Activated T-cell treated with anti-CD3 and anti-CD28 coated beads, Interleukin-2, amount 50 U/mL, for 72 hours (primary cell): ENCODE results near the gene SOS1. TPM values are rescaled to one million over a fixed set of nuclear protein-coding genes. Genes with fewer than 3 reads are reported as not detected.

Source experiments
- ATAC-seq, 2 donors: fragments of 150-1000 bp; cut with Tn5 transposase; replicated peaks in 1 of 2; 2 replicates each; pipeline ENCODE4 v1.10.0; 2021; ENCODE audit warnings: moderate library complexity in 2 of 2, mild to moderate bottlenecking in 1 of 2
- DNase-seq, 2 donors: peaks; one replicate each; pipeline ENCODE4 v3.0.0; 2021 to 2022; ENCODE audit warnings: mixed read lengths in 1 of 2
- H3K27ac Mint-ChIP-seq: one replicate; pipeline ENCODE4 v1.8.0; 2022; ENCODE audit warnings: mild to moderate bottlenecking, moderate library complexity, mixed read lengths
- H3K27me3 Mint-ChIP-seq: one replicate; pipeline ENCODE4 v1.8.0; 2022; ENCODE audit warnings: low read depth, mixed read lengths
- H3K36me3 Mint-ChIP-seq, 2 donors: one replicate each; pipeline ENCODE4 v1.8.0; 2022; ENCODE audit warnings: mixed read lengths in 2 of 2, mild to moderate bottlenecking in 1 of 2; ENCODE audit not compliant: insufficient read depth in 2 of 2
- H3K4me1 Mint-ChIP-seq: one replicate; pipeline ENCODE4 v1.8.0; 2022; ENCODE audit warnings: low read depth, mixed read lengths
- H3K4me3 Mint-ChIP-seq, 2 donors: one replicate each; pipeline ENCODE4 v1.8.0; 2022; ENCODE audit warnings: mild to moderate bottlenecking in 2 of 2, mixed read lengths in 2 of 2, moderate library complexity in 2 of 2
- H3K9me3 Mint-ChIP-seq, 2 donors: one replicate each; pipeline ENCODE4 v1.8.0; 2022; ENCODE audit warnings: mixed read lengths in 2 of 2
- total RNA-seq, 2 donors: library from RNA; stranded (reverse); gene quantifications; one replicate each; pipeline ENCODE4 v1.2.3, GENCODE V29; 2022

Gene SOS1
- total RNA-seq, 2 donors from 2014 or later = 94.6 to 110 TPM

- H3K4me3 Mint-ChIP-seq = no peak overlapping the region
Measured at GRCh38 chr2:38935568-38936172, 185.2 kb downstream of the SOS1 start.

GRCh38 chr2:38934742-38935141 lies 186.1 kb downstream of the SOS1 start:
- Mint-ChIP-seq H3K27me3 (no peaks in the 10 kb centered on the region), H3K4me3 (no peak overlapping the region), H3K36me3 (no peaks in the 10 kb centered on the region), H3K27ac (no peak overlapping the region), H3K9me3 (no peaks in the 10 kb centered on the region), H3K4me1 (no peaks in the 10 kb centered on the region)
- no peak for ATAC-seq
- DNase-seq = no peak

More at GRCh38 chr2:38935568-38936172, 185.2 kb downstream of the SOS1 start:
- no peak for DNase-seq
- no peaks in the 10 kb centered on the region for H3K4me1 Mint-ChIP-seq
- no peak overlapping the region for H3K27ac Mint-ChIP-seq
- H3K27me3 Mint-ChIP-seq = no peaks in the 10 kb centered on the region
- H3K9me3 Mint-ChIP-seq = no peaks in the 10 kb centered on the region
- H3K36me3 Mint-ChIP-seq = no peaks in the 10 kb centered on the region
- peak in 1 of 2 donors; percentile 23 for ATAC-seq

GRCh38 chr2:38933653-38934052 lies 187.2 kb downstream of the SOS1 start:
- Mint-ChIP-seq H3K9me3 (no peaks in the 10 kb centered on the region), H3K4me1 (no peaks in the 10 kb centered on the region), H3K4me3 (no peak overlapping the region), H3K27ac (no peak overlapping the region), H3K36me3 (no peaks in the 10 kb centered on the region), H3K27me3 (no peaks in the 10 kb centered on the region)
- no peak for DNase-seq
- ATAC-seq = no peak

GRCh38 chr2:38932586-38932985 lies 188.3 kb downstream of the SOS1 start:
- no peak for ATAC-seq
- Mint-ChIP-seq H3K36me3 (no peaks in the 10 kb centered on the region), H3K4me3 (no peak overlapping the region), H3K27me3 (no peaks in the 10 kb centered on the region), H3K27ac (no peak overlapping the region), H3K4me1 (no peaks in the 10 kb centered on the region), H3K9me3 (no peaks in the 10 kb centered on the region)
- no peak for DNase-seq

Other genes starting within 250 kb of the SOS1 start
- gene DHX57, start 245.1 kb downstream of the SOS1 start, total RNA-seq = 10 to 100 TPM; 10.0 to 21.7 TPM
- 1 to 10 TPM; 3.0 to 9.3 TPM for gene MORN2, start 245.1 kb downstream of the SOS1 start, total RNA-seq
- gene ARHGEF33, start 231.2 kb downstream of the SOS1 start, total RNA-seq = under 1 TPM in 1 of 2 donors, not detected in 1; 0.58 TPM
- gene CDKL4, start 122.9 kb upstream of the SOS1 start, total RNA-seq = under 1 TPM in 1 of 2 donors, not detected in 1; 0.30 TPM